T-helper 1 cell treated with Interleukin-12 subunit alpha and Interleukin-12 subunit beta and Interleukin-4 antibody, amounts not matched to agents 30 μg/mL and 1 μg/mL, for 36 hours (primary cell): ENCODE data around the gene FRY.
"Not testable (repeated sequence)": the region's sequence is repeated elsewhere in the genome, so short reads cannot be mapped to it uniquely, and the experiment has no call there.

Experiments
- H3K27ac Mint-ChIP-seq: one replicate; pipeline ENCODE4 v1.8.0; 2021; ENCODE audit warnings: mild to moderate bottlenecking, mixed read lengths
- H3K27me3 Mint-ChIP-seq: one replicate; pipeline ENCODE4 v1.8.0; 2021; ENCODE audit warnings: low read depth, mixed read lengths
- H3K36me3 Mint-ChIP-seq: one replicate; pipeline ENCODE4 v1.8.0; 2021; ENCODE audit warnings: low read depth, mixed read lengths
- H3K4me1 Mint-ChIP-seq: one replicate; pipeline ENCODE4 v1.8.0; 2021; ENCODE audit warnings: low read depth, mixed read lengths
- H3K4me3 Mint-ChIP-seq: one replicate; pipeline ENCODE4 v1.8.0; 2021; ENCODE audit warnings: mild to moderate bottlenecking, moderate library complexity, mixed read lengths
- H3K9me3 Mint-ChIP-seq: one replicate; pipeline ENCODE4 v1.8.0; 2021; ENCODE audit warnings: mixed read lengths

FRY gene

GRCh38 chr13:32040052-32040642 lies 8.6 kb downstream of the FRY start:
- Mint-ChIP-seq H3K27me3 (no peaks in the 10 kb centered on the region), H3K4me1 (peaks cover 63% of the 10 kb centered on the region), H3K36me3 (peaks cover 28% of the 10 kb centered on the region), H3K27ac (no peak overlapping the region), H3K4me3 (no peak overlapping the region), H3K9me3 (peaks cover 5% of the 10 kb centered on the region)

- Mint-ChIP-seq H3K9me3 (peaks cover 5% of the 10 kb centered on the region), H3K4me3 (no peak overlapping the region), H3K4me1 (peaks cover 59% of the 10 kb centered on the region), H3K27me3 (no peaks in the 10 kb centered on the region), H3K27ac (no peak overlapping the region), H3K36me3 (peaks cover 32% of the 10 kb centered on the region)
Observed at GRCh38 chr13:32040689-32041088, 9.1 kb downstream of the FRY start.

GRCh38 chr13:32041429-32041828 lies 9.9 kb downstream of the FRY start:
- H3K9me3 Mint-ChIP-seq: peaks cover 5% of the 10 kb centered on the region
- no peak overlapping the region for H3K27ac Mint-ChIP-seq
- H3K27me3 Mint-ChIP-seq: no peaks in the 10 kb centered on the region

DNA sequence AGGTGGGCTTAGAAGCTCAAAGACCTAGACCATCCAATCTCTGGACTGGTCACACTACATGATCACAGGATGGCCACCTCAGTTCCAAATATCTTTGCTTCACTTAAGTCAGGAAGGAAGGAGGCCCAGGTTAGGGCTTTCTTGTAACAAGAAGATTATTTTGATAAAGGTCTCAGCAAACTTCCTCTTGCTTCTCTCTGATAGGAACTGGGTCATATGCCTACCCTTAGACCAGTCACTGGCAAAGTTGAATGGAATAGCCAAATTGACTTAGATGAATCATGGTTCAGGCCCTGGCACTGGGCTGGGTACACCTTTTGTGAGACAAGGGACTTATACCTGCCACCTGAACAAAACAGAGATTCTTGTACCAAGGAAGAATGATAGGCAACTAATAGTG lies 11.0 kb downstream of the FRY start:
- H3K9me3 Mint-ChIP-seq: peaks cover 5% of the 10 kb centered on the region
- H3K36me3 Mint-ChIP-seq: peaks cover 34% of the 10 kb centered on the region
- peaks cover 50% of the 10 kb centered on the region for H3K4me1 Mint-ChIP-seq
- peak overlapping the region; percentile 34 for H3K27ac Mint-ChIP-seq
- H3K4me3 Mint-ChIP-seq: peak overlapping the region; percentile 29
- no peaks in the 10 kb centered on the region for H3K27me3 Mint-ChIP-seq

More at GRCh38 chr13:32041429-32041828, 9.9 kb downstream of the FRY start:
- H3K36me3 Mint-ChIP-seq: peaks cover 34% of the 10 kb centered on the region
- H3K4me1 Mint-ChIP-seq: peaks cover 58% of the 10 kb centered on the region
- H3K4me3 Mint-ChIP-seq: no peak overlapping the region

DNA sequence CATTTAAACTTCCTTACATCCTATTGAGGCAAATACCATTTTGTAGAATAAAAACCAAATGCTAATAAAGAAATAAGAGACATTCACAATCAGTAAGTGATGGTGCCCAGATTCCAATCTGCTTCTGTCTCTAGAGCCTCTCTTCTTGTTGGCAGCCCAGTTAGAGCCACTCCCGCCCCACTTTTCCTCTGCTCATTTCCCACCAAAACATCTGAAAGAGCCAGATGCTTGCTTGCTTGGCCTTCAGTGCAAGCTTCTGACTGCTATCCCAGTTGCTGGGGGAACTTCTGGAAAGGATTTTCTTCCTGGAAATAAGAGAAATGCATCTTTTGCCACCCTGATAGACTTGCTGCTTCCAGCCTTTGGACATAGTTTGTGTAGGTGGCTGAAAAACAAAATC lies 12.9 kb downstream of the FRY start:
- H3K9me3 Mint-ChIP-seq: peaks cover 13% of the 10 kb centered on the region
- no peak overlapping the region for H3K4me3 Mint-ChIP-seq
- peak overlapping the region; percentile 14 for H3K27ac Mint-ChIP-seq
- H3K36me3 Mint-ChIP-seq: peaks cover 27% of the 10 kb centered on the region
- H3K4me1 Mint-ChIP-seq: peaks cover 46% of the 10 kb centered on the region
- H3K27me3 Mint-ChIP-seq: no peaks in the 10 kb centered on the region

- H3K27ac Mint-ChIP-seq: no peak overlapping the region
Observed at GRCh38 chr13:32045537-32045936, 14.0 kb downstream of the FRY start.

DNA sequence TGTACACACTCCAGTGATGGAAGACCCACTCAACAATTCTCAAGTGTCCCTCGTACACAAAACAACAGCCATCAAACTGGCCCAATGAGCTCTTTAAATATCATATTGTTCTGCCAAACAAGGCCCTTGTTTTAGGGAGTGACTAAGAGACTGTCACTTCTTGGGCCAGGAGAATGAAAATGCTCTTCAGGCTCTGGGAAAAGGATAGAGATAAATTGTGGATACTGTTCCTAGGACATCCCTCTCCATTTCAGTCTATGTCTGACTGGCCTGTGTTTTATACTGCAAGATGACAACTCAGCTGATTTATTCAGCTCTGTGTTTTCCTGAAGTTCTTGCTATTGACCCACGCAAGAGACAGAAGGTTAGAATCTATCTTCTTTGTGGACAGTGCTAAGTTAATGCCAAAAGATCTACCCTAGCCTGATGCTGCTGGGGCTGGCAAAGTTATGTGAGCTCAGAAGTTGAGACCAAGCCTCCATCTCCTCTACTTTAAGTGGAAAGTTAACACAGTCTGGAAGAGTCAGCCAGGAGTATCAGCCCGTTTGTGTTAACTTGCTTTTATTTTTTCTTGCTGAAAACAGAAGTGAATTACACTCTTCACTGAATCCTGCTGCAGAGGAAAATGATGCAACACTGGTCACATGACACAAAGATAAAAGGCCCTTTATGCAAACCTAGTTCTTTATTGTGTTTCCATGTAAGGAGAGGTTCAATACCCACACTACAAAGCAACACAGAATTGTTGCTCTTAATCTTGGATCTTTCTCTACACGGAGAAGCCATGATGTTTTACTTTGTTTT lies 14.6 kb downstream of the FRY start:
- H3K9me3 Mint-ChIP-seq: peaks cover 13% of the 10 kb centered on the region
- H3K27ac Mint-ChIP-seq: peak overlapping the region; percentile 76
- peaks cover 21% of the 10 kb centered on the region for H3K36me3 Mint-ChIP-seq
- H3K4me3 Mint-ChIP-seq: peak overlapping the region; percentile 24
- H3K4me1 Mint-ChIP-seq: peaks cover 44% of the 10 kb centered on the region
- H3K27me3 Mint-ChIP-seq: peaks cover 4% of the 10 kb centered on the region

More at GRCh38 chr13:32045537-32045936, 14.0 kb downstream of the FRY start:
- peaks cover 13% of the 10 kb centered on the region for H3K9me3 Mint-ChIP-seq
- peaks cover 43% of the 10 kb centered on the region for H3K4me1 Mint-ChIP-seq
- peaks cover 23% of the 10 kb centered on the region for H3K36me3 Mint-ChIP-seq
- no peak overlapping the region for H3K4me3 Mint-ChIP-seq
- H3K27me3 Mint-ChIP-seq: no peaks in the 10 kb centered on the region

- H3K27me3 Mint-ChIP-seq: peaks cover 5% of the 10 kb centered on the region
- no peak overlapping the region for H3K27ac Mint-ChIP-seq
- peaks cover 13% of the 10 kb centered on the region for H3K9me3 Mint-ChIP-seq
- peaks cover 36% of the 10 kb centered on the region for H3K4me1 Mint-ChIP-seq
- H3K36me3 Mint-ChIP-seq: peaks cover 19% of the 10 kb centered on the region
- no peak overlapping the region for H3K4me3 Mint-ChIP-seq
Observed at GRCh38 chr13:32047088-32047487, 15.5 kb downstream of the FRY start.

- Mint-ChIP-seq H3K4me3 (no peak overlapping the region), H3K9me3 (peaks cover 10% of the 10 kb centered on the region), H3K4me1 (peaks cover 29% of the 10 kb centered on the region), H3K36me3 (peaks cover 14% of the 10 kb centered on the region), H3K27ac (peak overlapping the region; percentile 61), H3K27me3 (peaks cover 5% of the 10 kb centered on the region)
Observed at GRCh38 chr13:32047793-32048192, 16.2 kb downstream of the FRY start.

DNA sequence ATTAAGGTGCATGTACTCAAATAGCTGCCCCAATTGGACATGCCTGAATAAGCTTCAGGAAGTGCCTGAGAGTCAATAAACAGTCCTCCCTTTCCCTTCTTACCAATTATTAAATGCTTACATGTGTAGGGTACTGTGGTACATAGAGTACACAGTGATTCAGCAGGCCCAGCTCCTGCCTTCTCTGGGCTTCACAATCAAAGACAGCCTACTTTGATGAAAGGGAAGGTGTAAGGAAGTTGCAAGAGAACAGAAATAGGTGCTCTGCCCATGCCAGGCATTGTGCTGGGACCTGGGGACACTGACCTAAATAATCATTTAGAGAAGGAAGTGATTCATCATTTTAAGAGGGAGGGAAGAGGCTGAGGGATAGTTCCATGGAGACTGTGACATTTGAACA lies 17.2 kb downstream of the FRY start:
- Mint-ChIP-seq H3K4me3 (no peak overlapping the region), H3K36me3 (peaks cover 13% of the 10 kb centered on the region), H3K27me3 (peaks cover 5% of the 10 kb centered on the region), H3K4me1 (peaks cover 24% of the 10 kb centered on the region), H3K27ac (no peak overlapping the region), H3K9me3 (peaks cover 8% of the 10 kb centered on the region)

GRCh38 chr13:32051156-32051555 lies 19.6 kb downstream of the FRY start:
- Mint-ChIP-seq H3K4me3 (no peak overlapping the region), H3K9me3 (peaks cover 8% of the 10 kb centered on the region), H3K27ac (no peak overlapping the region), H3K4me1 (peaks cover 19% of the 10 kb centered on the region), H3K36me3 (peaks cover 2% of the 10 kb centered on the region), H3K27me3 (peaks cover 5% of the 10 kb centered on the region)

GRCh38 chr13:32056316-32056715 lies 24.7 kb downstream of the FRY start:
- Mint-ChIP-seq H3K4me1 (peaks cover 7% of the 10 kb centered on the region), H3K27me3 (no peaks in the 10 kb centered on the region), H3K27ac (no peak overlapping the region), H3K9me3 (no peaks in the 10 kb centered on the region), H3K36me3 (no peaks in the 10 kb centered on the region), H3K4me3 (no peak overlapping the region)

DNA sequence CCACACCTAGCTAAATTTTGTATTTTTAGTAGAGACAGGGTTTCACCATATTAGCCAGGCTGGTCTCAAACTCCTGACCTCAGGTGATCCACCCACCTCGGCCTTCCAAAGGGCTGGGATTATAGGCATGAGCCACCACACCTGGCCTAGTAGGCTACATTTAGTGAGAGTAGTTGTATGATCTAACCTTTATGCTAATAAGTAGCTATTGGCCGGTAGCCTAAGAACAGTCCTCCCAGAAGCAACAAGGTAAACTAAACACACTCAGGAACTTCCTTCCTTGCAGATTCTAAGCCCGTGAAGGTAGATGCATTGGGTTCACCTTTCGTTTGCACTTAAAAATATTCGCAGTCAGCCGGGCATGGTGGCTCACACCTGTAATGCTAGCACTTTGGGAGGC lies 25.8 kb downstream of the FRY start:
- H3K36me3 Mint-ChIP-seq, H3K27me3 Mint-ChIP-seq, H3K4me1 Mint-ChIP-seq, H3K9me3 Mint-ChIP-seq, H3K4me3 Mint-ChIP-seq, H3K27ac Mint-ChIP-seq: not testable (repeated sequence)

DNA sequence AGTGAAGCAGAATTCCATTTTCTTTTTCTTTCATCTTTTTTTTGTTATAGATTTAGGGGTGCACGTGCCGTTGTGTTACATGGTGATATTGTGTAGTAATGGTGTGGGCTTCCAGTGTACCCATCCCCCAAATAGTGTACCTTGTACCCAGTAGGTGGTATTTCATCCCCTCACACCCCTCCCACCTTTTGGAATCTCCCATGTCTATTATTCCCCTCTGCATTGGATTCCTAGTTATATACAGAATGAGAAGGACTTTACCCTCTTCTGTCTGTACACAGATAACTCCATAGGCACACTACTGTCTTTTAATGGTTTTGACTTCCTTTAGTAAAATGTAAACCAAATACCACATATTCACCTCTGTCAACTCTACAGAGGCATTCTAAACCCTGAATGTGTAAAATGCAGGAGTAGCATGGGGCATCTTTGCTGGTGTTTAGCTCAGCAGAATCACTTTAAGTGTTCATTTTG lies 28.0 kb downstream of the FRY start:
- no peak overlapping the region for H3K4me3 Mint-ChIP-seq
- no peaks in the 10 kb centered on the region for H3K36me3 Mint-ChIP-seq
- no peaks in the 10 kb centered on the region for H3K9me3 Mint-ChIP-seq
- peaks cover 6% of the 10 kb centered on the region for H3K4me1 Mint-ChIP-seq
- H3K27me3 Mint-ChIP-seq: no peaks in the 10 kb centered on the region
- H3K27ac Mint-ChIP-seq: no peak overlapping the region

DNA sequence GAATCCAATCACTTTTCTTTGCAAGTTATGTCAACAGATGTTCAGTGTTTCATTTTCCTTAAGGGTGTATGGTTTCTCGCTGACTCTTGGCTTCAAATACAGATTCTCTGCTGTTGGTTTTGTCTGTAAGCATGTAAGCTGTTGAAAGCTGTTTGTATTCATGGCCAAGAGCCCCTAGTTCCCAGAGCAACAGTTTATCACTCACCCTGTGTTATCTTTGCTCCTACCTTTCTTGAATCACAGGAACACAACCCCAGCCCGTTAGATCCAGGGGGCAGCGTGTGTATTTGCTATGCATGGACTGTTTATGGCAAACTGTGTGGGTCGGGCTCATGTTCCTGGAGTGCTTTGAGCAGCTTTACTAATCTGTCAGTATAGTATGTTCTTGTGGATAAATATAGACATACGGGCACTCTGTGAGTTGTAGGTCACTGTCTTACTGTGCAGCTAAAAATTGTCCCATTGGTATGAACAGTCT lies 28.9 kb downstream of the FRY start:
- no peak overlapping the region for H3K27ac Mint-ChIP-seq
- peaks cover 6% of the 10 kb centered on the region for H3K4me1 Mint-ChIP-seq
- H3K36me3 Mint-ChIP-seq: no peaks in the 10 kb centered on the region
- no peaks in the 10 kb centered on the region for H3K9me3 Mint-ChIP-seq
- H3K27me3 Mint-ChIP-seq: no peaks in the 10 kb centered on the region
- no peak overlapping the region for H3K4me3 Mint-ChIP-seq
